DND-41 (cell line): ENCODE data around the gene NKRF.

Source experiments
- ATAC-seq: fragments of 200-7000 bp; cut with Tn5 transposase; 3 replicates; pipeline ENCODE4 v1.9.1; 2021; ENCODE audit warnings: low read depth; ENCODE audit not compliant: insufficient read depth
- DNase-seq: peaks from one replicate; pipeline ENCODE4 v3.0.0-alpha.2; 2020
- H2AFZ ChIP-seq: 2 replicates; pipeline ENCODE4 v1.6.0; 2012; ENCODE audit warnings: low read depth, low read length
- H3K27ac ChIP-seq: 2 replicates; pipeline ENCODE4 v1.5.1; 2012; ENCODE audit warnings: low read length, inconsistent platforms
- H3K27me3 ChIP-seq: fragments of 200-600 bp; sonication (generic); 2 replicates; pipeline ENCODE4 v1.6.0; 2012; ENCODE audit warnings: low read length, mild to moderate bottlenecking, inconsistent platforms; ENCODE audit not compliant: insufficient read depth, poor library complexity
- H3K36me3 ChIP-seq: 2 replicates; pipeline ENCODE4 v1.5.1; 2012; ENCODE audit warnings: low read length, inconsistent platforms; ENCODE audit not compliant: insufficient read depth
- H3K4me1 ChIP-seq: 2 replicates; pipeline ENCODE4 v1.5.1; 2012; ENCODE audit warnings: mild to moderate bottlenecking, low read length; ENCODE audit not compliant: insufficient read depth
- H3K4me2 ChIP-seq: 2 replicates; pipeline ENCODE4 v1.6.0; 2012; ENCODE audit warnings: mild to moderate bottlenecking, moderate library complexity, low read length, inconsistent platforms; ENCODE audit not compliant: insufficient read depth
- H3K4me3 ChIP-seq, 2 experiments: fragments of 200-600 bp in 1 of 2; shearing (Covaris generic) in 1 of 2; 2 replicates each; pipeline ENCODE4 v1.5.1; 2012 to 2016; ENCODE audit warnings: inconsistent platforms in 2 of 2, low read length in 2 of 2, mild to moderate bottlenecking in 2 of 2, low read depth in 1 of 2, moderate library complexity in 1 of 2
- H3K79me2 ChIP-seq: 2 replicates; pipeline ENCODE4 v1.6.0; 2012; ENCODE audit warnings: low read length, inconsistent platforms; ENCODE audit not compliant: insufficient read depth
- H3K9ac ChIP-seq: 2 replicates; pipeline ENCODE4 v1.6.0; 2012; ENCODE audit warnings: low read depth, mild to moderate bottlenecking, inconsistent platforms, low read length, moderate library complexity
- H3K9me3 ChIP-seq: 2 replicates; pipeline ENCODE4 v1.5.1; 2012; ENCODE audit warnings: low read length, moderate library complexity, mild to moderate bottlenecking, inconsistent platforms; ENCODE audit not compliant: insufficient read depth, severe bottlenecking
- H4K20me1 ChIP-seq: 2 replicates; pipeline ENCODE4 v1.6.0; 2012; ENCODE audit warnings: low read length; ENCODE audit not compliant: insufficient read depth
- EZH2 ChIP-seq: IDR thresholded peaks from 3 replicates; pipeline ENCODE4 v1.6.1; 2012; ENCODE audit warnings: borderline replicate concordance, low read depth, mild to moderate bottlenecking, moderate library complexity, low read length, inconsistent platforms; ENCODE audit not compliant: severe bottlenecking
- TF ChIP-seq, protein P1 (sequence below): IDR thresholded peaks from 2 replicates; pipeline ENCODE4 v1.5.1; 2012; ENCODE audit warnings: borderline replicate concordance, low read length, moderate library complexity, mild to moderate bottlenecking; ENCODE audit not compliant: poor library complexity, severe bottlenecking; ENCODE audit errors: extremely low read depth

NKRF gene

DNA sequence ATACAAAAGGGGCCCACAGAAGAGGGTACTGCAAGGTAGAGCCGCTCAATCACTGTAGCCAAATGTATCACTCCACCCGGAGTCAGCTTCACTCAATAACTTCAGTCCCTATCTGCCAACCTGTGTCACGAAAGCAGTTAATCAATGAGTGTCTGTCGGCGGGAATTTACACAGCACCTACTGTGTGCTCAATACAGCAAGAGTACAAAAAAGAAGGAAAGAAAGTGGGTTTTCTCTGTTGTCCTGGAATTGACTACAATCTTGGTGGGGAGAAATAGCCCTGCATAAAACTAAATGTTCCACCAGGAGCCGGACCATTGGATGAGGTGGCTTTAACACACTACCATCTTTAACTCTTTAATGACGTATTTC lies 780 bp upstream of the NKRF start:
- peak overlapping the region; percentile 94 for H3K27ac ChIP-seq
- no peaks in the 10 kb centered on the region for H3K9me3 ChIP-seq
- H3K4me2 ChIP-seq, result peak overlapping the region; percentile 88
- no peak for DNase-seq
- H3K36me3 ChIP-seq, result peaks cover 12% of the 10 kb centered on the region; the same call in 1 of the 2 replicates
- H3K79me2 ChIP-seq, result peaks cover 42% of the 10 kb centered on the region
- peaks cover 37% of the 10 kb centered on the region for H3K4me1 ChIP-seq
- H3K4me3 ChIP-seq, result peak overlapping the region in 1 of 2 experiments; percentile 84; a peak in 2 of 4 replicates
- peaks cover 26% of the 10 kb centered on the region; the same call in 1 of the 2 replicates for H4K20me1 ChIP-seq
- H2AFZ ChIP-seq, result peak overlapping the region; percentile 84
- no peak for TF ChIP-seq EZH2
- TF ChIP-seq, protein P1, sequence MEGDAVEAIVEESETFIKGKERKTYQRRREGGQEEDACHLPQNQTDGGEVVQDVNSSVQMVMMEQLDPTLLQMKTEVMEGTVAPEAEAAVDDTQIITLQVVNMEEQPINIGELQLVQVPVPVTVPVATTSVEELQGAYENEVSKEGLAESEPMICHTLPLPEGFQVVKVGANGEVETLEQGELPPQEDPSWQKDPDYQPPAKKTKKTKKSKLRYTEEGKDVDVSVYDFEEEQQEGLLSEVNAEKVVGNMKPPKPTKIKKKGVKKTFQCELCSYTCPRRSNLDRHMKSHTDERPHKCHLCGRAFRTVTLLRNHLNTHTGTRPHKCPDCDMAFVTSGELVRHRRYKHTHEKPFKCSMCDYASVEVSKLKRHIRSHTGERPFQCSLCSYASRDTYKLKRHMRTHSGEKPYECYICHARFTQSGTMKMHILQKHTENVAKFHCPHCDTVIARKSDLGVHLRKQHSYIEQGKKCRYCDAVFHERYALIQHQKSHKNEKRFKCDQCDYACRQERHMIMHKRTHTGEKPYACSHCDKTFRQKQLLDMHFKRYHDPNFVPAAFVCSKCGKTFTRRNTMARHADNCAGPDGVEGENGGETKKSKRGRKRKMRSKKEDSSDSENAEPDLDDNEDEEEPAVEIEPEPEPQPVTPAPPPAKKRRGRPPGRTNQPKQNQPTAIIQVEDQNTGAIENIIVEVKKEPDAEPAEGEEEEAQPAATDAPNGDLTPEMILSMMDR, result no peak
- no peak for ATAC-seq
- peak overlapping the region; percentile 86 for H3K9ac ChIP-seq
- no peaks in the 10 kb centered on the region for H3K27me3 ChIP-seq

DNA sequence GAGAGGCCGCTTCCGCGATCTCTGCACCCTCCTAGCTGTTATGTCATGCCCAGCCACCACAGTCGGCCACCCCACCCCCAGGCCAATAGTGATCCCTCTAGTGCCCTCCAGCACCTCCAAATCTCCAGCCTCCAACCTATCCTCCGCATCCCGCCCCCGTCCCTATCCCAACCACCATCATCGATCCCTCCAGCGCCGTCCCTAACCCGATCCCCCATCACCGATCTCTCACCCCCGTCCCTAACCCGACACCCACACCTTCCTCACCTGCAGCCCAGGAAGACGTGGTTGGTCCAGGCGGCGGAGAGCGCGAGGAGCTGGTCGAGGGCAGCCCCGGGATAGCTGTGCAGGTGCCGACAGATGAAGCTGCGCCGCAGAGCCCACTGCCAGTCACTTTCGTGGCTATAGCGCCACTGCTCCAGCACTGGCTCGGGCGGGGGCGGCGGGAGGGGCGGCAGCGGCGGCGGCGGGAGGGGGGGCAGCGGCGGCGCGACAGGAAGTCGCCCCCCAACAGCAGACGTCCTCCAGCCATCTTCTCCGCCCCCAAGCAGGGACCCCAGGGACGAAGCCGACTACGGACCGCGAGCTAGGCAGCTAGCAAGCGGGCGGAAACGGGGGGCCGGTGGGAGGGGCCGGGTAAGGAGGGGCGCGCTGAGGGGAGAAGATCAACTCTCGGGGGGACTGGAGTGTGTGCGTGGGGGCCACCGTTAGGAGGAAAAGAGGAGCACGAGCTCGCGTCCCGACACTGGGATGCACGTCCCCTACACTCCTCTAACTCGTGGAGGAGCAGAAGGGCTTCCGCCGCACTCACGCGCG lies 552 bp downstream of the NKRF start:
- Histone ChIP-seq H3K9ac (peak overlapping the region; percentile 86), H3K27me3 (no peaks in the 10 kb centered on the region), H3K27ac (peak overlapping the region; percentile 94), H3K4me2 (peak overlapping the region; percentile 88), H3K36me3 (peaks cover 14% of the 10 kb centered on the region; the same call in 1 of the 2 replicates), H3K79me2 (peaks cover 54% of the 10 kb centered on the region), H3K9me3 (no peaks in the 10 kb centered on the region), H4K20me1 (peaks cover 26% of the 10 kb centered on the region; the same call in 1 of the 2 replicates), H3K4me1 (peaks cover 37% of the 10 kb centered on the region), H2AFZ (peak overlapping the region; percentile 85), H3K4me3 (peak overlapping the region; percentile 53 to 84; a peak in 3 of 4 replicates)
- no peak for TF ChIP-seq EZH2
- TF ChIP-seq, protein P1, result no peak
- ATAC-seq (peak; percentile 73), DNase-seq (peak; percentile 70)

- peak overlapping the region; percentile 53; the same call in 1 of the 2 replicates for H2AFZ ChIP-seq
- H3K79me2 ChIP-seq, result peaks cover 61% of the 10 kb centered on the region
Observed at GRCh38 chrX:119604766-119605463, 1.3 kb downstream of the NKRF start.

More at GRCh38 chrX:119604766-119605463, 1.3 kb downstream of the NKRF start:
- no peaks in the 10 kb centered on the region for H3K27me3 ChIP-seq
- H3K4me1 ChIP-seq, result peaks cover 36% of the 10 kb centered on the region
- peaks cover 26% of the 10 kb centered on the region; the same call in 1 of the 2 replicates for H4K20me1 ChIP-seq
- H3K4me2 ChIP-seq, result peak overlapping the region; percentile 88
- H3K36me3 ChIP-seq, result peaks cover 14% of the 10 kb centered on the region; the same call in 1 of the 2 replicates
- TF ChIP-seq, protein P1, result no peak
- TF ChIP-seq EZH2, result no peak
- ATAC-seq (no peak), DNase-seq (no peak)
- peak overlapping the region; percentile 53 to 84; a peak in 3 of 4 replicates for H3K4me3 ChIP-seq
- peak overlapping the region; percentile 86 for H3K9ac ChIP-seq
- peak overlapping the region; percentile 68; the same call in 1 of the 2 replicates for H3K27ac ChIP-seq
- H3K9me3 ChIP-seq, result no peaks in the 10 kb centered on the region
